Neural progenitor cell (in vitro differentiated cells): ENCODE results near the gene SH3D21.

Experiments
- EZH2 ChIP-seq: fragments of 200-600 bp; sonication (generic); IDR thresholded peaks from 2 replicates; pipeline ENCODE4 v1.6.1; 2017; ENCODE audit warnings: antibody characterized with exemption, mild to moderate bottlenecking, moderate library complexity
- EZH2phosphoT487 ChIP-seq: fragments of 200-600 bp; sonication (generic); IDR thresholded peaks from 2 replicates; pipeline ENCODE4 v1.6.1; 2017; ENCODE audit warnings: antibody characterized with exemption
- TF ChIP-seq, protein P1 (sequence below): fragments of 200-600 bp; sonication (generic); IDR thresholded peaks from 2 replicates; pipeline ENCODE4 v1.5.1; 2017; ENCODE audit warnings: antibody characterized with exemption, mild to moderate bottlenecking

GRCh38 chr1:36307601-36308330 is 1.6 kb downstream of the SH3D21 start:
- TF ChIP-seq, protein P1, sequence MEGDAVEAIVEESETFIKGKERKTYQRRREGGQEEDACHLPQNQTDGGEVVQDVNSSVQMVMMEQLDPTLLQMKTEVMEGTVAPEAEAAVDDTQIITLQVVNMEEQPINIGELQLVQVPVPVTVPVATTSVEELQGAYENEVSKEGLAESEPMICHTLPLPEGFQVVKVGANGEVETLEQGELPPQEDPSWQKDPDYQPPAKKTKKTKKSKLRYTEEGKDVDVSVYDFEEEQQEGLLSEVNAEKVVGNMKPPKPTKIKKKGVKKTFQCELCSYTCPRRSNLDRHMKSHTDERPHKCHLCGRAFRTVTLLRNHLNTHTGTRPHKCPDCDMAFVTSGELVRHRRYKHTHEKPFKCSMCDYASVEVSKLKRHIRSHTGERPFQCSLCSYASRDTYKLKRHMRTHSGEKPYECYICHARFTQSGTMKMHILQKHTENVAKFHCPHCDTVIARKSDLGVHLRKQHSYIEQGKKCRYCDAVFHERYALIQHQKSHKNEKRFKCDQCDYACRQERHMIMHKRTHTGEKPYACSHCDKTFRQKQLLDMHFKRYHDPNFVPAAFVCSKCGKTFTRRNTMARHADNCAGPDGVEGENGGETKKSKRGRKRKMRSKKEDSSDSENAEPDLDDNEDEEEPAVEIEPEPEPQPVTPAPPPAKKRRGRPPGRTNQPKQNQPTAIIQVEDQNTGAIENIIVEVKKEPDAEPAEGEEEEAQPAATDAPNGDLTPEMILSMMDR: no peak
- TF ChIP-seq EZH2: no peak
- TF ChIP-seq EZH2phosphoT487: no peak
